ENCODE data around the gene UPK3A. TPM values are rescaled to one million over a fixed set of nuclear protein-coding genes. Genes with fewer than 3 reads are reported as not detected.

The UPK3A gene
- total RNA-seq, 1 donor from 2014 or later, result not detected

DNA sequence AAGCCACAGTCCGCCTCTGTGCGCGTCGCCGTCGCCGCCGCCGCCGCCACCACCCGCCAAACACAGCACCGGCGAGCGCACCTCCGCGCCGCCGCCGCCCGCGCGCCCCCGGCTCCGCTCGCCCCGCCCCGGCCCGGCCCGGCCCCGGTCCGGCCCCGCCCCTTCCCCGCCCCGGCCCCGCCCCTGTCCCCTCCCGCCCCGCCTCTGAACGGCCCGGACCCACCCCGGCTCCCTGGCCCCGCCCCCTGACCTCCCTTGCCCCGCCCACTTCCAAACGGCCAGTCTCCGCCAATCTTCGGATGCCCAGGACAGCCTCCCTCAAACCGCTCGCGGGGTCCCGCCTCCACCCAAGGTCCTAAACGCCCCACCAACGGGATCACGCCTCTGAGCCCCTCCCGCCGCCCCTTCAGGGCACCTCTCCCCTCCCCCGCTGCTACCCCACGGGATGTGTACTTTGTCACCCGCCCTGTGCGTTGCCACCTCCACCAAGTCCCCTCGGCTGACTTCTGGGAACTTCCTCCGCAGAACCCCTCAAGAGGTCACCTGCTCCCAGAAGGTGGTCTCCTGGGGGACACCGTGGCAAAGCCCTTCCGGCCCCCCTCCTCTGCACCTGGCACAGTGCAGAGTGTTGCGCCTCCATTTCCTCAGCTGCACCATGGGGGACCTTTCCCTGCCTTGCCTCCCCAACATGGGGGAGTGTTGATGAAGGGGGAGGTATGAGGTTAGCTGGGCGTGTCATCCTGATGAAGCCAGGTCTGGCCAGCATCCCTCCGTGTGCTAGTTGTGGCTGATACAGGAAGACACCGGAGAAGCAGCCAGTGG is 43.7 kb upstream of the UPK3A start, which contains the start of gene KIAA0930:
Gene KIAA0930, minus strand, starts transcription at position 85 of the 822 bp plus-strand sequence. CDS start 191 bp downstream, outside the sequence.
- TF ChIP-seq, protein P1, sequence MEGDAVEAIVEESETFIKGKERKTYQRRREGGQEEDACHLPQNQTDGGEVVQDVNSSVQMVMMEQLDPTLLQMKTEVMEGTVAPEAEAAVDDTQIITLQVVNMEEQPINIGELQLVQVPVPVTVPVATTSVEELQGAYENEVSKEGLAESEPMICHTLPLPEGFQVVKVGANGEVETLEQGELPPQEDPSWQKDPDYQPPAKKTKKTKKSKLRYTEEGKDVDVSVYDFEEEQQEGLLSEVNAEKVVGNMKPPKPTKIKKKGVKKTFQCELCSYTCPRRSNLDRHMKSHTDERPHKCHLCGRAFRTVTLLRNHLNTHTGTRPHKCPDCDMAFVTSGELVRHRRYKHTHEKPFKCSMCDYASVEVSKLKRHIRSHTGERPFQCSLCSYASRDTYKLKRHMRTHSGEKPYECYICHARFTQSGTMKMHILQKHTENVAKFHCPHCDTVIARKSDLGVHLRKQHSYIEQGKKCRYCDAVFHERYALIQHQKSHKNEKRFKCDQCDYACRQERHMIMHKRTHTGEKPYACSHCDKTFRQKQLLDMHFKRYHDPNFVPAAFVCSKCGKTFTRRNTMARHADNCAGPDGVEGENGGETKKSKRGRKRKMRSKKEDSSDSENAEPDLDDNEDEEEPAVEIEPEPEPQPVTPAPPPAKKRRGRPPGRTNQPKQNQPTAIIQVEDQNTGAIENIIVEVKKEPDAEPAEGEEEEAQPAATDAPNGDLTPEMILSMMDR (IDR thresholded peaks at IDR 0.05), result no peak
- TF ChIP-seq POLR2A (IDR thresholded peaks at IDR 0.05) (no peak), POLR2AphosphoS5 (IDR thresholded peaks at IDR 0.05; ENCODE audit: insufficient read depth in 1 of 2, low read depth in 1 of 2) (peak in 1 of 2 donors; percentile 42)
- H3K27ac ChIP-seq, result peak within 1 kb of the TSS; percentile 76
- no peaks in the 10 kb centered on the region for H3K27me3 ChIP-seq
- H3K4me1 ChIP-seq, result peaks cover 30% of the 10 kb centered on the region
- intact Hi-C loops (cut with DNase I), result no loop called here
- no peak for DNase-seq (ENCODE audit: extremely low spot score in 2 of 2)
- no peaks in the 10 kb centered on the region for H3K36me3 ChIP-seq
- H3K4me3 ChIP-seq, result peak within 1 kb of the TSS; percentile 73 to 80
- no peaks in the 10 kb centered on the region for H3K9me3 ChIP-seq

DNA sequence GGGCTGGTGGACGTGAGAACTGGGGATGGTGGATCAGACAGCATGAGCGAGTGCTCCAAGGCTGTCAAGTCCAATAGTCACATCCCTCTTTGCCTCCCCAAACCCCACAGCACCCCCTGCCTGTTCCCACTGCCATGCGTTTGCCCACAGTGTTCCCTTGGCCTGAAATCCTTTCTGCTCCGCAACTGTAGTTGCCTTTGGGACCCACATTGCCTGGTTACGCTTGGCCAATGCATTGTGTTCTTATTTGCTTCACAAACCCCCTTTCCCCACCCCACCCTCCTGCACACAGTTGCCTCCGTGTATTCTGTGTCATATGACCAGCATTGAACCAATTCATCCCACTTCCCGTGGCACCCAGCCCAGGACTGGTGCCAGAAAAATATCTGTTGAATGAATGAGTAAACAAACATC is 42.0 kb upstream of the UPK3A start:
- no peak for TF ChIP-seq POLR2A (IDR thresholded peaks at IDR 0.05)
- TF ChIP-seq POLR2AphosphoS5 (IDR thresholded peaks at IDR 0.05; ENCODE audit: insufficient read depth in 1 of 2, low read depth in 1 of 2), result no peak
- TF ChIP-seq, protein P1 (IDR thresholded peaks at IDR 0.05), result no peak
- Histone ChIP-seq H3K4me3 (no peak overlapping the region), H3K9me3 (no peaks in the 10 kb centered on the region), H3K36me3 (no peaks in the 10 kb centered on the region), H3K27me3 (no peaks in the 10 kb centered on the region), H3K4me1 (peaks cover 33% of the 10 kb centered on the region), H3K27ac (no peak overlapping the region)
- intact Hi-C loops (cut with DNase I), result no loop called here
- DNase-seq (ENCODE audit: extremely low spot score in 2 of 2), result no peak

DNA sequence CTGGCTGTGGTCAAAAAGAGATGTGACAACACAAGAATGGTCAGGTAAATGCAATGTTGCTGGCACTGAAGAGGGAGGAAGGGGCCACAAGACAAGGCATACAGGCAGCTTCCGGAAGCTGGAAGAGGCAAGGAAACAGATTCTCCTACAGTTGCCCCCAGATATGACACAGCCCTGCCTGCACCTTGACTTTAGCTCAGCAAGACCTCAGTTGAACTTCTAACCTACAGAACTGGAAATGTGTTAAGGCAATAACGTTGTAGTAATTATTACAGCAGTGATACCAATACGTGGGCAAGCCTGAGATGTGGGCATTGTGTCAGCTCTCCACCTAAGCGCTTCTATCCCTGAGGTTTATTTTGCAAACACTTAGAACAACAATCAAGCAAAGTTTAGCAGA is 39.8 kb upstream of the UPK3A start:
- DNase-seq (ENCODE audit: extremely low spot score in 2 of 2), result no peak
- no peak overlapping the region for H3K4me3 ChIP-seq
- no peaks in the 10 kb centered on the region for H3K9me3 ChIP-seq
- H3K27me3 ChIP-seq, result no peaks in the 10 kb centered on the region
- intact Hi-C loops (cut with DNase I), result no loop called here
- H3K36me3 ChIP-seq, result no peaks in the 10 kb centered on the region
- peaks cover 16% of the 10 kb centered on the region for H3K4me1 ChIP-seq
- H3K27ac ChIP-seq, result no peak overlapping the region
- TF ChIP-seq POLR2AphosphoS5 (IDR thresholded peaks at IDR 0.05; ENCODE audit: insufficient read depth in 1 of 2, low read depth in 1 of 2) (no peak), POLR2A (IDR thresholded peaks at IDR 0.05) (no peak)
- TF ChIP-seq, protein P1 (IDR thresholded peaks at IDR 0.05), result no peak

DNA sequence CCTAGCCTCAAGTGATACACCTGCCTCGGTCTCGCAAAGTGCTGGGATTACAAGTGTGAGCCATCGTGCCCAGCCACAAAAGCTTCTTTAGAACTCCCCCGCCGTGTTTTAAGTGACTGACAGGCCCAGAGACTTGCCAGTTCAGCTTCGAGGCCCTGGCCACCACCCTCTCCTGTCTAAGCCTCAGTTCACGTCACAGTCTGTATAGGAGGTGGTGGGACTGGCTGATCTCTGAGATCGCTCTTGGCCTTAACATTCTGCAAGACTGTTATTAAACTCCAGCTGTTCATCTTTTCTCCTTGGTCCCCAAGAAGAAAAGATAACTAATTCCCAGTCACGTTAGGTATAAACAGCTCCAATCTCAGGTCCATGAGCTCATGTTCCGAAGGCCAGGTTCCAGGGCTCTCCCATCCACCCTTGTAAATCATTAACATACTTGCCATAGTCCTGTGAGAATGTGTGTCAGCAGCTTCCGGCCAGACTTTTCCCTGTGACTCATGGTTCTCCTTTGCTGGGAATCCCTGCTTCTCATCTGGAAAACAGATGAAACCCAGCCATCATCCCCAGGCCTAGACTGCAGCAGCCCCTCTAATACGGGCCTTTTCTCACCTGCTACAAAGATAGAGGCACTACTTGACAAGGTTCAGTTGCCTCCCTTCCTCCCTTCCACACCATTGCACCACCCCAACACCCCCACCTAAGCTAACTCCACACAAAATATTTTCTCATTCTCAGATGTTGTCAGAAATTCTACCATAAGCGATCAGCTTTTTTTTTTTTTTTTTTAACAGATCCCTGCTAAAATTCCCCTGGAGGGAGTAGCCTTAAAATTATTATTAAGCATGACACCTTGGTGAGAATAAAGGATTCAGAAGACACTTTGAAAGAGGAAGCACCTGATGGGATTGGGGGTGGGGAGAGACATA is 38.4 kb upstream of the UPK3A start:
- DNase-seq (ENCODE audit: extremely low spot score in 2 of 2), result peak in 1 of 2 donors; percentile 95
- intact Hi-C loops (cut with DNase I), result no loop called here
- no peaks in the 10 kb centered on the region for H3K36me3 ChIP-seq
- TF ChIP-seq POLR2A (IDR thresholded peaks at IDR 0.05), result no peak
- TF ChIP-seq, protein P1 (IDR thresholded peaks at IDR 0.05), result no peak
- TF ChIP-seq POLR2AphosphoS5 (IDR thresholded peaks at IDR 0.05; ENCODE audit: insufficient read depth in 1 of 2, low read depth in 1 of 2), result peak; percentile 25 to 70
- H3K4me1 ChIP-seq, result peaks cover 11% of the 10 kb centered on the region
- no peak overlapping the region for H3K4me3 ChIP-seq
- no peaks in the 10 kb centered on the region for H3K27me3 ChIP-seq
- H3K27ac ChIP-seq, result peak overlapping the region; percentile 74
- H3K9me3 ChIP-seq, result no peaks in the 10 kb centered on the region
